ENCODE results near the gene BPIFB4.
"Not testable (repeated sequence)": the region's sequence is repeated elsewhere in the genome, so short reads cannot be mapped to it uniquely, and the experiment has no call there.

Gene BPIFB4

DNA sequence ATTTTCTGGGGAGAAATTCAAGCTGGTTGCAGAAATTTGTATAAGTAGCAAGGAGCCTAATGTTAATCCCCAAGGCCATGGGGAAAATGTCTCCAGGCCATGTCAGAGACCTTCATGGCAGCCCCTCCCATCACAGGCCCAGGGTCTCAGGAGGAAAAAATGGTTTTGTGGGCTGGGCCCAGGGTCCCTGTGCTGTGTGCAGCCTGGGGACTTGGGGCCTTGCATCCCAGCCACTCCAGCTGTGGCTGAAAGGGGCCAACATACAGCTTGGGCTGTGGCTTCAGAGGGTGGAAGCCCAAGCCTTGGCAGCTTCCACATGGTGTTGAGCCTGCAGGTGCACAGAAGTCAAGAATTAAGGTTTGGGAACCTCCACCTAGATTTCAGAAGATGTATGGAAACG, 42.9 kb downstream of the BPIFB4 start:
- DNase-seq: not testable (repeated sequence)

DNA sequence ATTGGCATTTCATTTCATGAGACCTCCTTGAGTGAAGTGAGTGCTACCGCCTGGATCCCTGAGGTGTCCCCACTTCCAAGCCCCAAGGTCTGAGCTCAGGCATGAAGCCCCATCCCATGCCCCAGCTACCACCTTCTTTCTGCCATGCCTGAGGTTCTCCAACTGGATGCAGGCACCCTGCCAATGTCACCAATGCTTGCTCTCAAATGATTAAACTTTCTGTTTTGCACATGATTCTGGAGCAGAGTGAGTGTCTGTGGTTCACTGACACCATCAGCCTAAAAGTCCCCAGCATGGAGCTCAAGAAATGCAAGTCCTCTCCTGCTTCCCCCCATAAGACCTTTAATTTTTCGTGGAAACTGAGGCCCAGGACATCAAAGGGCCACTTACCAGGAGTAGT, 44.8 kb downstream of the BPIFB4 start:
- no peak for DNase-seq

DNA sequence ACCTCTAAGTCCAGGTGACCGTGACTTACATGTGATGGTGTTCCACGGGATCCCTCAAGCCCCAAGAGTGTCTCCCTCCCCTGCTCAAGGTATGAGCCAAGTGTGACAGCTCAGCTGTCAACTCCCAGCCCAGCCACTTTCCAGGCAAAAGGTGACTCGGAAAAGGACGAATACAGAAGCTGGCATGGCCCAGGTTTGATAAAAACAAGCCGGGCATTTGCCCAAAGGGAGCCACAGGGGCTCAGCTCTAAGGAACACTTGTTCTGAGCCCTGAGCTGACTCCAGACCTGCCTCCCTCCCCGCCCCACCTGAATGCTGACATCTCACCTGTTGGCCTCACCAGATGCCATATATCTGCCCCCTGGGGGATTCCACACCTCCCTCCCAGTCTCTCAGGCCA, 45.6 kb downstream of the BPIFB4 start:
- no peak for DNase-seq

DNA sequence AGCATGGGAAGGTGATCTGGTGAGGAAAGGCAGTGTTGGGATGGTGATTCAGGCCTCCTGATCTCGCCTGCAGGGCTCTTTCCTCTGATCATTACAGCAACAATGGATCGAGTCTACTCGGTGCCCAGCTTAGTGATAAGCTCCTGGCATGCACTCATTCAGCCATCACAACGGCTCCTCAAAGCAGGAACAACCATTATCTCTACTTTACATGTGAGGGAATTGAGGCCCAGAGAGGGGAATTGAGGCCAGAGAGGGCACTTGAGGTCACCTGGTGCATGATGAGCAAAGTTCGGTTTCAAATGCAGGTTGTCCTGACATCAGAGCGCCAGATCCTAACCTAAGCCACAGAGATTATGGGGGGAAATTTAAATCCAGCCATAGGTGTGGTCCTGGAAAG, 46.5 kb downstream of the BPIFB4 start:
- no peak for DNase-seq

DNA sequence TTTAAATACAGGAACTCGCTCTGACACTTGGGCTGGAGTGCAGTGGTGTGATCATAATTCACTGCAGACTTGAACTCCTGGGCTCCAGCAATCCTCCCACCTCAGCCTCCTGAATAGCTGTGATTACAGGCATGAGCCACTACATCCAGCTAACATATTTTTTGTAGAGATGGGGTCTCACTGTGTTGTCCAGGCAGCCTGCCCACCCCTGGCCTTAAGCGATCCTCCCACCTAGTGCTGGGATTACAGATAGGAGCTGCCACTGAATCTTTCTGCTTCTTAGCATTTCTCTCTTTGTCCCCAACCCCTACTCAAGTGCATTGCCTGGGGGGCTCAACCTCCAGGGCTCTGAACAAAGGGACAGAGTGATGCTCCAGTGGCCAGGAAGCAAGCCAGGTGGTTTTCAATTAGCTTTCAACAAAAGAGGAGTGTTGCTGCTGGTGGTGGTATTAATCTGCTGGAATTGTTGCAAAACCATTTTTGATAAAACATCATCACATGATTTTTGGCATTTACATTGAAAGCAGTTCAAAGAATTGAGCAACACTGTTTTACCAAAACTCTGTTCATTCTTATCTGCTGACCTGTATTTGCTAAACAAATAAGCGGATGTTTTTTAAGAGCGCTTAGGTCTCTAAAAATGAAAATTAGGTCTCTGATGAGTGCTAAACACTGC, 48.1 kb downstream of the BPIFB4 start:
- no peak for DNase-seq

DNA sequence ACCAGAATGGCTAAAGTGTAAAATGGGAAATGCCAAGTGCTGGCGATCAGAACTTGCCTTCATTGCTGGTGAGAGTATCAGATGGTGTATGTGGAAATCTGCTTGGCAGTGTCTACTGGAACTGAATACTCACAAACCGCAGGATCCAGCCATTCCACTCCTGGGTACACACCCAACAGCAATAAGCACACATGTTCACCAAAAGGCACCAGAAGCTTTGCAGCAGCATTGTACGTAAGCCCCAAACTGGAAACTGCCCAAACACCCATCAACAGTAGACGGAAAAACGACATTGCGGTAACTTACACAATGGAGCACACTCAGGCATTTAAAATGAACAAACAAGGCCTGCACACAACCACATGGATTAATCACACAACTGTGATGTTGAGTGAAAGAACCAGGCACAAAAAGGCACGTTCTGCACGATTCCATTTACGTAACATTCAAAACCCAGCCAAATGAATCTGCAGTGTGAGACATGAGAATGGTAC, 51.2 kb downstream of the BPIFB4 start:
- DNase-seq: no peak

DNA sequence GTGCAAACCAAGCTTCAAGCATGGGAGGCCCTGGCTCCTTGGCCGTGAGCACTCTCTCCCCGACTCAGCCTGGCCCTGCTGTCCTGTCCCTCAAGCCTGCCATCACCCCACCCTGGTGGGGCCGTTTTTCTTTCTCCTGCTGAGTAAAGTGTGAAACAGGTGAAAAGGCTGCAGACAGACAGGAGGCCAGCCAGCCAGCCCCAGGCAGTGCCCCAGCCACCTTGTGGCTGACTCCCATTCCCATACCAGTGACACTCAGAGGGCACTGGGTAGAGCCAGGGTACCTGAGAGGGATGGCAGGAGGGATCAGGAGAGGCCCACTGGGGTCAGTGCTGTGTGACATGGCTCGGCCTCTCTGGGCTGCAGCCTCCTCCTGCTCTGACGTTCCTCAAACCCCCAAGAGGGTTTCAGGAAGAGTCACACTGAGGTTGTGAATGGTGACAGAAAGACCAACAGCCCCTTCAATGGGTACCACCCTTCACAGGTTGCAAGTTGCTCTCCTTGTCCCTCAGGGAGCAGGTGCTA, 52.6 kb downstream of the BPIFB4 start:
- DNase-seq: no peak

DNA sequence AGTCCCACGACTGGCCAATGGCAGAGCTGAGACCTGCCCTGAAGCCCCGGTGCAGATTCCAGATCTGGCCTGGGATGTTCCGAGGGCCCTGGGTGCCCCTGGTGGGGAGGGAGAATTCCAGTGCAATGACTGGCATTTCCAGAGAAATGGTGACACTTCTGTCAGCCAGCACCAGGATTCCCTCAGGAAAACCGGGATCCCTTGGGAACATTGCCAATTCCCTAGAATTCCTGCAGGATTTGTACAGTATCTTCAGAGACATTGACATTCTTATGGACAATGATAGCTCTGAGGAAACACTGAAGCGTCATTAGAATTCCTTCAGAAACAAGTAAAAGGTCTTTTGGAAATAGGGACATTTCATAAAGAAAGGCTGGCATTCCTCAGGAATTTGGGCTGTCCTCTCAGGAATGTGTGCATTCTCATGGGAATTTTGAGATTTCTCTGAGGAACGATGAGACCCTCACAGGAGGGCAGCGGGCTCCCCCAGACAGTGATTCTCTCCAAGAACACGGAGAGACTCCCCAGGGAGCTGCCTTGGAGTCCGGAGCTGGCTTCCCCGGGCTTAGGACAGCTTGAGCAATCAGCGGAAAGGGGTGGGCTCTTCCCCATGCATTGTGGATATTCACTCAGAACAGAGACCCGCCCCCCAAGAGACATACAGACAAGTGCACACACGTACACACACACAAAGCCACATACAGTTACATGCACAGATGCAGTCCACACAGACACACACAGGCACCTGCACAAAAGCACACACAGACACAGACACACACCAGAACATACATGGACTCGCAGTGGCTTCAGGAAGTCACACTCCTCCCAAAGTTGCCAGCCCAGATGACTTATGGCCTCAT, 53.3 kb downstream of the BPIFB4 start:
- DNase-seq: no peak

DNA sequence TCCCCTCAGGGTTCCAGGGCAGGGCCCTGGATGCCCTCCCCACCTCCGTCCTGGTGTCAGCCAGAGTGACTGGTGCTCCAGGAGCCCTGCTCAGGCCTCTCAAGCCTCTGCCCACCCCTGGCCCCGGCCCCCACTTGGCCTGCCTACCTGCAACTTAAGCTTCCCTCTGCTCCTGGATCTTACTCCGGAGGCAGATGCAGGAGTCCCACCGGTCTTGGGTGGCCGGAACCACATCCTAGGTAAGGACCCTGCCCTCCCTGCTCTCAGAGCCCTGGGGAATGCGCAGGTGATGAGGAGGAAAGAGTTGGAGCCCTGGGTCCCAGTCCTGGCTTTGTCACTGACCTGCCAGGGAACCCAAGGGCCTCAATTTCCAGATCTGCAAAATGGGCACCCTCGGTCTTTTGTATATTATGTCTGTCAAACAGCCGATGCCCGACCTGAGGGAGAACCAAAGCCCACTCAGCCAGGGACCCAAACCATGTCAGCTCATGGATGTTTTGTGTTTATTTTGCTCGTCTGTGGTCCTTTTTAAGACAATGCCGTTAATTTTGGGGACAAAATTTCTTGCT, 54.0 kb downstream of the BPIFB4 start:
- DNase-seq: no peak

DNA sequence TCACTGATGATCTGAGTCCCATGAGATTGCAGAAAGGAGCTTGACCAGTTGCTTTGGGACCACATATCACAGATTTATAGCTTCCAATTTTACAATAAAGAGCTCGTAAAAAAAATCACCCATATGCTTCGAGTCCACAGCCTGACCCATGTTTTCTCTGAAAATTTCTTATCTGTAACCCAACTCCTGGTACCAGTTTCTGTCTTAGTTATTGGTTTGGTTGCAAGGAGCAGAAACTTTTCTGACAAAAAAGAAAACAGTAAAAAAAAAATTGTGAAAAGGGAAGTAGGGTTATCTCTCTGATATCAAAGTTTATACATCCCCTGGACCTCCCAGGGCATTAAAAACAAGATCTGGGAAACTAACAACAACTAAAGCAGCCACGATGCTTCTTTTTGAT, 57.8 kb downstream of the BPIFB4 start:
- no peak for DNase-seq

DNA sequence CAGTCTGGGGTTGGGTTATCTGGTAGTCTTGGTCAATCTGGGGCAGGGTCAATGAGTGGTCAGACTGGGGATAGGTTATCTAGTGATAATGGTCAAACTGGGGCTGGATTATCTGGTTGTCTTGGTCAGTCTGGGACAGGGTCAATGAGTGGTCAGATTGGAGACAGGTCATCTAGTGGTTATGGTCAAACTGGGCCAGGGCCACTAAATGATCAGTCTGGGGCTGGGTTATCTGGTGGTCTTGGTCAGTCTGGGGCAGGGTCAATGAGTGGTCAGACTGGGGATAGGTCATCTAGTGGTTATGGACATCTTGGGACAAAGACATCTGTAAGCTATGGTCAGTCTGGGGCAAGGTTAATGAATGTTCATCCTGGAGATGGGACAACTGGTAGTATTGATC, 60.0 kb downstream of the BPIFB4 start:
- DNase-seq: no peak

DNA sequence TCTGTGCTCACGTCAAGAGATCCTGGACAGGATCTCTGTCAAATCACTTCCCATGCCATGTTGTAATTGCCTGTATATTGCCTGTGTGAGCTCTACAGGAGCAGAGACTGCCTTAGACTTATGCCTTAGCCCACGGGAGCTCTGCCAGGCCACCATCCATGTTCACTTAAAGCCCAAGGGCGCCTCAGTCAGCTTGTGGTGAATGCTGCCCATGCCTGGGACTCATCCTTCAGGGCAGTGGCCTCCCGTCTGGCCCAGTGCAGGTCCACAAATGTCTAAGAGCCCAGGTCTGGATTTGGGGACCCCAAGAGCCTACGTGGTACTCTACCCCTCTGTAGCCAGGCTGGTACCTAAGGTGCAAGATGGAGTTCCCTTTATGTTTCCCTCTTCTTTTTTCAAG, 66.1 kb downstream of the BPIFB4 start:
- DNase-seq: no peak

DNA sequence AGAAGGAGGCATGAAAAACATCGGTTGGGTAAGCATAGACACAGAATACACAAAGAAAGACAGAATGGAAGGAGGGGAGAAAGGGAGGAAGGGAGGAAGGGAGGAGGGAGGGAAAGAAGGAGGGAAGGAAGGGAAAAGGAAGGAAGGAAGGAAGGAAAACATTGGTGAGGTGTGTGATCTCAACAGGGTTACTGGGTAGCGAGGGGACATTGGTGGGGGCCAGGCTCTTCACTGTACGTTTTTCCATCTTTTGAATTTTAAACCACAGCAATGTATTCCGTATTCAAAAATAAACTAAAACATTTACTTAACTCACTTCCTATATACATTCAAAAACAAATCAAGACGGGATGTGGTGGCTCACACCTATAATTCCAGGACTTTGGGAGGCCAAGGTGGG, 67.9 kb downstream of the BPIFB4 start:
- DNase-seq: no peak

DNA sequence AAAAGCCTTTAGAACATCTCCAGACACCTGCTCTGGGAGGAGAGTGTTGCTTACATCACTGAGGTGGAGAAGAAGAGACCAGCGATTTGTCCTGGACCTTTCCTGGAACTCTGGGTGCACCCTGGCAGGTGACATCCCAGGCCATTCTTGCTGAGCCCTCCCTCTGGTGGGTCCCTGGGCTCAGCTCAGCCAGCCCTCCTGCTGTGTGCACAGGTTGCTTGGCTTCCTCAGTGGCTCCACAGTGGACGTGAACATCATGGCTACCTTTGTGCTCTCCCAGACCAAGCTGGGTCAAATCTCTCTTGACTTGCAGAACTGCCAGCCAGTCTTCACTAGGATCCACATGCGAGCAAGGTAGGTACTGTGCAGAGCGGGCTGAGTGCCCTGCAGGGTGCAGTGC, 68.6 kb downstream of the BPIFB4 start:
- no peak for DNase-seq

DNA sequence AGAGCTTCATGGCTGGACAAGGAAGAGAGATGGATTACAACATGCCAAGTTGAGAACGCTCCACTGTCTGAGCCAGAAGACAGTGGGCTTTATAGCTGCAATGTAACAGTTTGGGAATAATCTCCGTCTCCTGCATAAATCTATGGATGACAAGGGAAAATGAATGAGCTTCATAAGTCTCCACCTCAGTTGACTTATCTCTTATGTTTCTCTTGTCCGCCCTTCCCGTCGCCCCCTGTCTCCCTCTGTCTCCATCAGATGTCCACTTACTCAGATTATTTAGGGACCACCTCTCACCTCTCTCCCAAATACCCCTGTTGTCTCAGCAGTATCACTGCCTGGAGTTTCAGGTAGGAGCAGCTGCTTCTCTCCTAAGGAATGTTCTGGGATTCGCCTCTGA, 74.8 kb downstream of the BPIFB4 start:
- no peak for DNase-seq

DNA sequence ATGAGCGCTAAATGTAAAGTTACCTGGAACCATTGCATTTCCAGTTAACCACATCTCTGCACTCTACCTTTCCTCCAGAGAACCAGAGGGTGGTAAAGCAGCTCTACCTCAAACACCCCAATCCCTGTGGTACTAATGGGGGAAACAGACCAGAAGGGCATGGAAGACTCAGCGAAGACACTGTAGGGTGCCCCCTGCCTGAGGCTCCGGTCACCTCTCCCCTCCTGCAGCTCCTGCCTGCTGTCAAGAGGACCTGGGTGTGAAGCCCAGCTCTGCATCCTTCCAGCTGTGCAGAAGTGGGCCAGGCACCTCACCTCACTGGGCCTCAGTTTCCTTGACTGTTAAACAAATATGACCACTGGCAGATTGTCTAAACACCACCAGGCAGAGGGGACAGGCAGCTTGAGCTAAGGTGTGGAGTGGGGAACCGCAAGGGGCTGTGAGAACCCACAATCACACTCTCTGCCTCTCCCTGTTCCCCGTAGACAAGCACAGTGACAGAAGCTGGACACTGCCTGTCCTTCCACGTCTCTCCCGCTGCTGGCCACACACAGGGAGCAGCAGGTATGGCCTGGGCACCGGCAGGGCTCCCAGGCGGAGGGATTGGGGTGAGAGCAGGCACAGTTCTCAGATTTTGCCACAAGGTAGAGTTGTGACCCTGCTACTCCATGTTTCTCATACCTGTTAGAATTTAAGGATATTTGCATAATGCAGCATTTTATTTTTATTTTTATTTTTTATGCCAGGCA, 79.4 kb downstream of the BPIFB4 start:
- no peak for DNase-seq

DNA sequence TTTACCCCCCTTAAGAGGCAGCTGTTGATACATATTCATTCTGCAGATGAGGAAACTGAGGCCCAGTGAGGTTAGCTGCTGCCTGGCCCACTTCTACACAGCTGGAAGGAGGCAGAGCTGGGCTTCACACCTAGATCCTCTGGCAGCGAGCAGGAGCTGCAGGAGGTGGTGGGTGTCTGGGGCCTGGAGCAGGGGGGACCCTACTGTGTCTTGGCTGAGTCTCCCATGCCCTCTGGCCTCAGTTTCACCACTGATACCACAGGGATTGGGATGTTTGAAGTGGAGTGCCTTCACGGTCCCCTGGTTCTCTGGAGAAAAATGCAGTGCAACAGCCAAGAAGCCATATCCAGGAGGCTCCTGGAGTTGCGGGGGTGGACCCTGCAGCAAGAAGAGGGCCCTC, 80.3 kb downstream of the BPIFB4 start:
- no peak for DNase-seq

DNA sequence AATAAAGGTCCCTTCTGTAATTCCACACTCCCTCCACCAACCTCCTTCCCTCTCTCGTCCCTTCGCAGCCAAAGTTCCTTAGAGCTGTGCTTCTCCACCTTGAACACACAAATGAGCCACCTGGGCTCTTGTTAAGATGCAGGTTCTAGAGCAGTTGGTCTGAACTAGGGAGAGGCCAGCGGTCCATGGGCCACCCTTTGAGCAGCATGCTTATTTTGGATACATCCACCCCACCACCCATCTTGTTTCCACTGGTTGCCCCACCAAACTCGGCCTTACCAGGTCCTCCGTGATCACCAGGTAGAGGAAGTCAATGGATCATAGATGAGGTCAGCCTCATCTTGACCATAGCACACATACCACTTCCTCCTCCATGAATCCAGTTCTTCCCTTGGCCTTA, 81.2 kb downstream of the BPIFB4 start:
- no peak for DNase-seq
